Retinal pigment epithelial cell (primary cell): Measurements from ENCODE around the gene ACER3.
"Not testable (repeated sequence)": the region's sequence is repeated elsewhere in the genome, so short reads cannot be mapped to it uniquely, and the experiment has no call there.

Experiments
- DNase-seq: peaks from one replicate; pipeline ENCODE4 v3.0.0-alpha.2; 2010; ENCODE audit warnings: low read depth
- H3K4me3 ChIP-seq: 2 replicates; pipeline ENCODE4 v1.5.1; 2011; ENCODE audit warnings: mild to moderate bottlenecking, low read length, control low read depth, moderate library complexity
- TF ChIP-seq, protein P1 (sequence below): conservative IDR thresholded peaks from 2 replicates; pipeline ENCODE4 v1.5.1; 2011; ENCODE audit warnings: low read depth, low read length, control low read depth, inconsistent platforms

Gene ACER3

DNA sequence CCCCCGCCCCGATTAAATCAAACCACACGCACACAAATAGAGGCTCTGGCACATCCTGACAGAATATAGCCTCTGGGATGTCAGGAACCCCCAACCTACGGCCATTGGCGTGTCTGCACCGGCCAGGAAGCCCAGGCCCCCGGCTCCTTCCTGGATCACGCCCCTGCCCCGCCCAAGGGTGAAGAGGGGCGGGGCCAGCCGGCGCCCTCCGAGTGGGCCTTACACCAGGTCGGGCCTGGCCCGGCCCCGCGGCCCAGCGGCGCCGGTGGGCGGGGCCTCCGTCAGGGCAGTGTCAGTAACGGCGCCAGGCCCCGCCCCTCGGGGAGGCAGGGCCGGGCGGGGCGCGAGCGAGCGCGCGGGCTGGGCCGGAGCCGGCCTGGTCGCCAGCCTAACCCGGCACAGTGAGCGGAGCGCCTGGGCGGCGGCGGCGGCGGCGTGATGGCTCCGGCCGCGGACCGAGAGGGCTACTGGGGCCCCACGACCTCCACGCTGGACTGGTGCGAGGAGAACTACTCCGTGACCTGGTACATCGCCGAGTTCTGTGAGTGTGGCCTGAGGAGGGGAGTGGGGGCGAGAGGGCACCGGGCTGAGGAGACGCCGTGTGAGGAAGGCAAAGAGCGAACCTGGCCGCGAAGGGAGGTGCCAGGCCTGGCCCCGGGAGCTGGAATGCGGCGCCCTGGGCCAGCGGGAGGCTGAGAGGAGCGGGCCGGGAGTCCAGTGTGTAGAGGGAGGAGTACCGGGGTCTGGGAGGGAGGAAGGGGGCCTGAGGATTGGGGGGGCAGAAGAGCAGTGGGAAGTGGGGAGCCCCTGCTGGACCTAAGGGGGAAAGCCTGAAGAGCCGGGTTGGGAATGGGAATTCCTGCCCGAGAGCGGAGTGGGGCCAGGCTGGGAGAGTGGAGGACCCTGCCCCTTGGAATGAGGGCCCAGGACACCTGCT is at the start of gene ACER3:
Gene ACER3, plus strand, starts transcription at position 380 of the 937 bp plus-strand sequence. Its CDS starts 59 bp downstream, at position 439.
- DNase-seq = peak; percentile 52
- peak within 1 kb of the TSS; percentile 74 for H3K4me3 ChIP-seq
- TF ChIP-seq, protein P1, sequence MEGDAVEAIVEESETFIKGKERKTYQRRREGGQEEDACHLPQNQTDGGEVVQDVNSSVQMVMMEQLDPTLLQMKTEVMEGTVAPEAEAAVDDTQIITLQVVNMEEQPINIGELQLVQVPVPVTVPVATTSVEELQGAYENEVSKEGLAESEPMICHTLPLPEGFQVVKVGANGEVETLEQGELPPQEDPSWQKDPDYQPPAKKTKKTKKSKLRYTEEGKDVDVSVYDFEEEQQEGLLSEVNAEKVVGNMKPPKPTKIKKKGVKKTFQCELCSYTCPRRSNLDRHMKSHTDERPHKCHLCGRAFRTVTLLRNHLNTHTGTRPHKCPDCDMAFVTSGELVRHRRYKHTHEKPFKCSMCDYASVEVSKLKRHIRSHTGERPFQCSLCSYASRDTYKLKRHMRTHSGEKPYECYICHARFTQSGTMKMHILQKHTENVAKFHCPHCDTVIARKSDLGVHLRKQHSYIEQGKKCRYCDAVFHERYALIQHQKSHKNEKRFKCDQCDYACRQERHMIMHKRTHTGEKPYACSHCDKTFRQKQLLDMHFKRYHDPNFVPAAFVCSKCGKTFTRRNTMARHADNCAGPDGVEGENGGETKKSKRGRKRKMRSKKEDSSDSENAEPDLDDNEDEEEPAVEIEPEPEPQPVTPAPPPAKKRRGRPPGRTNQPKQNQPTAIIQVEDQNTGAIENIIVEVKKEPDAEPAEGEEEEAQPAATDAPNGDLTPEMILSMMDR = peak; percentile 46

DNA sequence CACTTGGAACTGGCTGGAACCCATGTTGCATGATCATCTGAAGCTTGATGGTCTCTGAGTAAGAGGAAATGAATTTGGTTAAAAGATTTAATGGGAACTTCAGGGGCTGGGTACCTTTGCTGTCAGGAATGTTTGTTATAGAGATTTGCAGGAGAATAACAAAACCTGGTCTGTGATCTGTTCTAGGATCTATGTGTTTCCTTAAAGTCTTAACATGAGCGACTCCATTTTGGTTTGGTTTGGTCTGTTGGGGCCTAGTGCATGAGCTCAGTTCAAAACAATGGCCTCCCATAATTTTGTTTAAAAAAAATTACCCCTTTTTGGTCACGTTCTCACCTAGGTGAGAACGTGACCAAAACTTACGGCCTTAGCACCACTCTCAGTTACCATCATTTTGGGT is 49.5 kb upstream of the ACER3 start:
- DNase-seq = no peak
- H3K4me3 ChIP-seq = no peak overlapping the region
- TF ChIP-seq, protein P1 = no peak

DNA sequence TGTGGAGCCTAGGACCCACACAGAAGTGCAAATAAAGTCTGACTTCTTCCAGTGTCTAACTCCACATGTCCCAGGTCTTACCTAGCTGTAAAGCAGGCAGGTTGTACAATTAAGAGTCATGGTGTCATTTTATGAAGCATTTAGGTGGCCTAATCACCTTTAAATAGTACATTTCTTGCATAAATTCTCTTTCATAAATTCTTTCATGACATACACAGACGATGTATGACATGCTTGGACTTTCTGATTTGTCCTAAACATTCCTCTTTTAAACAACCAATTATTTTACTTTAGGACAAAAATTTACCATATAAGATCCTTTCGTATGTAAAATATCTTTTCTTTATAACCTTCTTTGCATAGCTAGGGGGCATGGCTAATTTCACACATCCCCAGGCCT is 46.3 kb upstream of the ACER3 start:
- no peak for DNase-seq
- no peak overlapping the region for H3K4me3 ChIP-seq
- TF ChIP-seq, protein P1 = no peak

DNA sequence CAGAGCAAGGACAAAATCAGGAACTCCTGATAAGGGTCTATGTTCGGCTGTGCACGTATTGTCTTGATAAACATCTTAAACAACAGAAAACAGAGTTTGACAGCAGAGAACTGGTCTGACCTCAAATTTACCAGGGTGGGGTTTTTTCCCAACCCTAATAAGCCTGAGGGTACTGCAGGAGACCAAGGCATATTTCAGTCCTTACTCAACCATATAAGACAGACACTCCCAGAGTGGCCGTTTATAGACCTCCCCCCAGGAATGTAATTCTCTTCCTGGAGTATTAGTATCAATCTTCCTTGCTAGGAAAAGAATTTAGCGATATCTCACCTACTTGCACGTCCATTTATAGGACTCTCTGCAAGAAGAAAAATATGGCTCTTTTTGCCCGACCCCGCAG is 45.0 kb upstream of the ACER3 start:
- not testable (repeated sequence) for DNase-seq, H3K4me3 ChIP-seq

DNA sequence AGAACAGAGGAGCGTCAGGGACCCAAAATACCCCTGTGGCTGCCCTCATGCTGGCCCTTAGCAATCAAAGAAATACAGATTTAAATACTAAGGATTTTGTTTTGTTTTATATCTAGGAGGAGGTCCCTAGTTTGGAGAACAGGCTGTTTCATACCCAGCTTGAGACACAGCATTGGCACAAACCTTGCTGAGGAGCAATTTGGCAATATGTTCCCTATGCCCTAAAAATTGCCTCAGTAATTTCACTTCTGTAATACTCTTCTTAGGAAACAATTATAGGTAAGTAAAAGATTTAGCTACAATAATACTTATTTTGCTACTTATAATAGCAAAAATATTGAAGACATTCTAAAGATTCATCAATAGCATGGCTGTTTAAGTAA is 40.5 kb upstream of the ACER3 start:
- no peak overlapping the region for H3K4me3 ChIP-seq
- no peak for DNase-seq
- TF ChIP-seq, protein P1 = no peak

DNA sequence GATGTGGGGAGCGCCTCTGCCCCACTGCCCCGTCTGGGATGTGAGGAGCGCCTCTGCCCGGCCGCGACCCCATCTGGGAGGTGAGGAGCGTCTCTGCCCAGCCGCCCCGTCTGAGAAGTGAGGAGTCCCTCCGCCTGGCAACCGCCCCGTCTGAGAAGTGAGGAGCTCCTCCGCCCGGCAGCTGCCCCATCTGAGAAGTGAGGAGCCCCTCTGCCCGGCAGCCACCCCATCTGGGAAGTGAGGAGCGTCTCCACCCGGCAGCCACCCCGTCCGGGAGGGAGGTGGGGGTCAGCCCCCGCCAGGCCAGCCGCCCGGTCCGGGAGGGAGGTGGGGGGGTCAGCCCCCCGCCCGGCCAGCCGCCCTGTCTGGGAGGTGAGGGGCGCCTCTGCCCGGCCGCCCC is 39.3 kb upstream of the ACER3 start:
- not testable (repeated sequence) for H3K4me3 ChIP-seq, DNase-seq

DNA sequence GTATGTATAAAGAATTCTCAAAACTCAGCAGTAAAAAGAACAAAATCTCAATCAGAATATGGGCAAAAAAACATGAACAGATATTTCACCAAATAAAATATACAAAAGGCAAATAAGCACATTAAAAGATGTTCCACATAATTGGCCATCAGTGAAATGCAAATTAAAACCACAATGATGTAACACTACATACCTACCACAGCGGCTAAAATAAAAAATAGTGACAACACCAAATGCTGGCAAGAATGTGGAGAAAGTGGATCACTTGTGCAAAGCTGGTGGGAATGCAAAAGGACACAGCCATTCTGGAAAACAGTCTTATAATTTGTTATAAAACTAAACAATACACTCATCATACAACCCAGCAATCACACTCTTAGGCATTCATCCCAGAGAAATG is 38.3 kb upstream of the ACER3 start:
- TF ChIP-seq, protein P1 = no peak
- H3K4me3 ChIP-seq = no peak overlapping the region
- DNase-seq = no peak

DNA sequence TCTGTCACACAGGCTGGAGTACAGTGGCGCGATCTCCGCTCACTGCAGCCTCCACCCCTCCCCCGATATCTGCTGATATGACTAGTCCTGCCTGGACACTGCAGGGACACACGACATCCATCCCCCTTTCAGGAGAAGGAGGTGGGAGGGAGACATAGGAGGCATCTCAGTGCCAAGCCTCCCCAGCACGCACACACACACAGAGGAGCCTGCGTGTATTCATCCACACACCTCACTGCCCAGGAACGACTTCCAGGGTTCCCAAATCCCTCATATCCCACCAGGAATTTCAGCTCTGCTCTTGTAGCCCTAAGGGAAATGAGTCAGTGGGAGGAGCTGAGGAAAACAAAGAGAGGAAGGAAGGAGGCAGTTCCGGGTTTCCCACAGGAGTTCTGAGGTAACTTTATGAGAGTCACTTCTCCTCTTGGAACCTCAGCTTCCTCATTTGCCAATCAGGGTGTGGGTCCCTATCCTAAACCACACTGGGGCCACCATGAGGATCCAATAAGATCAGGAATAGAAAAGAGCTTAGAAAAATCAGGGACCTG is 37.2 kb upstream of the ACER3 start:
- DNase-seq = peak; percentile 26
- TF ChIP-seq, protein P1 = no peak
- H3K4me3 ChIP-seq = peak overlapping the region; percentile 21
